HG02840 (cell line): ENCODE measurements around the gene FOXN4.

Source experiments
- ATAC-seq: cut with Tn5 transposase; IDR thresholded peaks from one replicate; pipeline ENCODE4 v1.9.1; 2021; ENCODE audit warnings: mild to moderate bottlenecking, moderate library complexity, moderate number of reproducible peaks; ENCODE audit not compliant: unreplicated experiment, low FRiP score

Gene FOXN4

DNA sequence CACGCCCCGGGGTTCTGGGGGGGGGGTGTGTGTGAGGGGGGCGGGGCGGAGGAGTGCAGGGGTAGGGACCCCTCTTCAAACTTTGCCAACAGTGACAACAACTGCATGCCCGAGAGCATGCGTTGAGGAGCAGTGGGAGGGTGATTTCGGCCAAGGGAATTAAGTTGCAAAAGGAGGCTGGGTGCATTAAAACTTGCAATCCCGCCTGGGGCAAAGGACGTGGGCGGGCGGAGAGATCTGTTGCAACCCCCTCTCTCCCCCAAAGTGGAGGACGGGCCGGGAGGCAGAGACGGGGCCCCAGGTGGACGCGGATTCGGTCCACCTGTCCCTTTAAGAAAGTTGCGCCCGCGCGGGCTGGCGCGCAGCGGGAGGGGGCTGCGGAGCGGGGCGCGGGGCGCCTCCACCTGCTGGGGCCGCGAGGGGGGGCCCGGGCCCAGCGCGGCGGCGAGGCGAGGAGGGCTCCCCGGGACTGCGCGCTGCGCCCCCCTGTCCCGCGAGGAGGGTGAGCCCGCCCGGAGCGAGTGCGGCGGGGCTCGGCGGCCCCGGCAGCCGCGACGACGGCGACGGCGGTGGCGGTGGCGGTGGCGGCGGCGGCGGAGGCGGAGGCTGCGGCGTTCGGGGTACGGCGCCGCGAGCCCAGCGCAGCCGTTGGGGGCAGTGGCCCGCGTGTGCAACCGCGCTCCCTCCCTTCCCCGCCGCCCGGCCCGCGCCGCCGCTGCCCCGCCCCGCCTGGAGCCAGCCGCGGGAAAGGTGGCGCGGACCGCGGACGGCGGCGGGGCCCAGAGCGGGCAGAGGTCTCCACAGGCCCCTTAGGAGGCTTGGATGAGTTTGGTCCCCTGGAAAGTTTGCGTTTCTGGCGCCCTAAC is 530 bp upstream of the FOXN4 start:
- no peak for ATAC-seq

DNA sequence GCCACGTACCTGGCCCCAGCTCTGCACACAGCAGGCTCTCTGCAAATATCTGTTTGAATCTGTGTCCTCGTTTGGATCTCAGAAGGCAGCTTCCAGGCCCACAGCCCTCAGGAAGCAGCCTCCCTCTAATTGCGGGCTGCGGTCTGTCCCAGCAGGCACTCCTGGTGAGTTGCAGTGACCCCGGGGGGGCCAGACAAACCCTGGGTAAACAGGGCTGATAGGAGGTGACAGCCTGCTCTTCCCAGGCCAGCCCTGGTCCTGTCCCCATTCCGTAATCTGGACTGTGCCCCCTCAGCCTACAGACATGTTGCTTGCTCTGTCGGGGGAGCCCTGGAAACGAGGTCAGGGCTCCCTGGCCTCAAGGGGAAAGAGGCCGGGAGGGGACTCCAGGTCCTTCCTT is 2.0 kb downstream of the FOXN4 start:
- no peak for ATAC-seq

DNA sequence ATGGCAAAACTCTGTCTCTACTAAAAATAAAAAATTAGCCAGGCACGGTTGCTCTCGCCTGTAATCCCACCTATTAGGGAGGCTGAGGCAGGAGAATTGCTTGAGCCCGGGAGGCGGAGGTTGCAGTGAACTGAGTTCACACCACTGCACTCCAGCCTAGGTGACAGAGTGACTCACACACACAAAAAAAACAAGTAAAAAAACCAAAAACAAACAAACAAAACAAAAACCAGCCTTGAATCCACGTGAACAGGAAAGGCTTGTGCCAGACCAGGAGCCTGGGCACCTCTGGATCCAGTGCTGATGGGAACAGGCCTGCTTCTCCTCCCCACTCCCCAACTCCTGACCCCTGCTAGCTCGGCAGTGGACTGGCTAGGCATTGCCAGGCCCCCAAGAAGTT is 3.5 kb downstream of the FOXN4 start:
- no peak for ATAC-seq

DNA sequence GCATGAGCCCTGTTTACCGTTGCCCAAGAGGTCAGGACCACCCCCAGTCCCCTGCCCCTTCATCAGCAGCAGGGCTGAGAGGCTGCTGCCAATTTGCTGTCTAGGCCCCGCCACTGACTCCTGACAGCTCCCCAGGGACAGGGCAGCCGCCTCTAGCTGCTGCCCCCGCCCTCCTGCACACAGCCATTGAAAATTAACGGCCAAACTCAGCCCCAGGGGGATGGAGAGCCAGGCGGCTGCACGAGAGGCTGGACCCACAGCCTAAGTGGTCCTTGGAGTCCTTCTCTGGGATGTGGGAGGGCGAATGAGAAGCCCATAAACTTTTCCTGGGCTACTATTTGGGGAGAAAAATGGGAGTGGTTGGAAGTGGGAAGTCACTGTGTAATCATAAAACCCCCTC is 4.6 kb downstream of the FOXN4 start:
- no peak for ATAC-seq

DNA sequence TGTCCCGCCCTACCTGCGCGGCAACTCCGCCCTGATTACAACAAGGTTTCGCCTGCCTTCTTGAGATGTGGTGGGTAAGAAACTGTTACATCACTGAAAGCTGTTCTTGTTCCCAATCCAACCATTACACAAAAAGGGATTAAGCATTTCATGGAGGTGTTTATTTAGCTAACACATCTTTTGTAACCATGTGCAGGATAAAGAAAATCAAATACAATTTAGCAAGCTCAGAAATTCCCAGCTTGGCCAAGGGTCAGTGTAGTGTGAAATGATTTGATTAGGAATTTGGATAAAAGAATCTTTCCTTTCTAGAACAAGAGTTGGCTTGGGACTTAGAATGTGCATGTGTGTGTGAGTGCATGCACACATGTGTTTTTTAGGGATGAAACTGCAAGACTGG is 6.3 kb downstream of the FOXN4 start:
- ATAC-seq: no peak

DNA sequence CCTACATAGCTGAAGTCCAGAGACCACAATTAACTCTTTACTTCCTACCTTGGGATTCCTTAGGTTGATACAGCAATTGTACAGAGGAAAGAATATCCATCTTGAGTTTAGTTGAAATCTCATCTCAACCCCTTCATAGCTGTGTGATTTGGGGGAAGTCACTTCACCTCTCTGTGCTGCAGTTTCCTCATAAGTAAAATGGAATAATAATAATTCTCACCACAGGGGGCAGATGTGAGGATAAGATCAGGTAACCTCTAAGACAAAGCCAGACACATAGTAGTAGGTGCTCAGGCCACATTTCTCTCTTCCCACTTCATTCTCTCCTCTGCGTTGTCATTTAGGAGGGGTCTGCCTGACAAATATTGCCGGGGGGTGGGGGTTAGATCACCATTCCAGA is 6.7 kb downstream of the FOXN4 start:
- ATAC-seq: no peak

DNA sequence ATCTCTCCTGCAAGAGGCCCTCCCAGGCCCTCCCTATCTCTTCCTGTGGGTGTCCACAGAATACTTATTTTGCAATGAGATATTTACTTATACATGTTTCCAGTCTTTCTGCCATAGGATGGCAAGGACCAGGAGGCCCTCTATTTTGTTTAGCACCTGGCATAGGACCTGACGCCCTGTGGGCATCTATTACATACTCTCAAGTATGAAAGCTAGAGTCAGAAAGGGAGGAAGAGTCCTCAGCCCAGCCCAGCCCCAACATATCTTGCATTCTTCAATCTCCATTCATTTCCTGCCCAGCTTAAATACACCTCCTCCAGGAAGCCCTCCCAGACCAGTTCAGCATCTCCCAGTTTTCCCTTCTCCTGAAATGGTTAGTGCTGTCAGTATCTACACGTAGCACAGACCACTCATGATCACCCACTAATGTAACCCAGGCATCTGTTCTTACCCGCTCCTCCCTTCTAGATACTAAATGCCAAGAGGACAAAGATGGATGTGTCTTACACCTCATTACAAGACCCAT is 7.4 kb downstream of the FOXN4 start:
- no peak for ATAC-seq

DNA sequence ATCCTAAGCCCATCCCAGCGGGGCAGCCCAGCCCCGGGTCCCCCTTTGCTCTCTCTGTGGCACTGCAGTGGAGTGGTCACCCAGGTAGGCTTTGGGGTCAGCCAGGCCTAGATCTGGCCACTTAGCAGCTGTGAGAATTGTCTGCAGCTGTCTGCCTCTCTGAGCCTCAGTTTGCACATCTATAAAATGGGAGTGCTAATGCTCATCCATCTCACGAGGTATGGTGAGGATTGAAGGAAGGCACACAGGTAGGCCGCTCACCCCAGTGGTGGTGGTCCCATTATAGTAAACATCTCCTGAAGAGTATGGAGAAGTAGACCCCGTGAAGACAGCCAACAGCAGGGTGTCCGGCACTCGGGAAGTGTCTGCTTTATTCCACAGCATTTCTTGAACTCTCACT is 9.2 kb downstream of the FOXN4 start:
- ATAC-seq: no peak

DNA sequence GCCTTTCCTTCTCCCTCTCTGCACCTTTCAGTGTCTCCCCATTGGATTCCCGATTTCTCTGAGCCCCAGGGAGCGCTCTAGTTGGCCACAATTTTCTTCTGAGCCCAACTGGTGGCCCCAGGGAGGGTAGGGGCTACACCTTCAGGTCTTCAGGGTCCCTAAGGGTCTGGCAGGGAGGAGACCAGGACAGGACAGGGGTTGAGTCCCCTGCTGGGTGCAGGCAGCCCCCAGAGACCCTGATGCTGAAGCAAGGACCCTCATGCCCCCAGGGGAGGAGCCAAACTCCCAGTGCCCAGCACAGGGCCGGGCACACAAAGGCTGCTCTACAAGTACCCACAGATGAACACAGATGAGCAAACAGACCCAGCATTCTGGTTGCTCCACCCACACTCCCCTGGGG is 12.7 kb downstream of the FOXN4 start:
- ATAC-seq: no peak

DNA sequence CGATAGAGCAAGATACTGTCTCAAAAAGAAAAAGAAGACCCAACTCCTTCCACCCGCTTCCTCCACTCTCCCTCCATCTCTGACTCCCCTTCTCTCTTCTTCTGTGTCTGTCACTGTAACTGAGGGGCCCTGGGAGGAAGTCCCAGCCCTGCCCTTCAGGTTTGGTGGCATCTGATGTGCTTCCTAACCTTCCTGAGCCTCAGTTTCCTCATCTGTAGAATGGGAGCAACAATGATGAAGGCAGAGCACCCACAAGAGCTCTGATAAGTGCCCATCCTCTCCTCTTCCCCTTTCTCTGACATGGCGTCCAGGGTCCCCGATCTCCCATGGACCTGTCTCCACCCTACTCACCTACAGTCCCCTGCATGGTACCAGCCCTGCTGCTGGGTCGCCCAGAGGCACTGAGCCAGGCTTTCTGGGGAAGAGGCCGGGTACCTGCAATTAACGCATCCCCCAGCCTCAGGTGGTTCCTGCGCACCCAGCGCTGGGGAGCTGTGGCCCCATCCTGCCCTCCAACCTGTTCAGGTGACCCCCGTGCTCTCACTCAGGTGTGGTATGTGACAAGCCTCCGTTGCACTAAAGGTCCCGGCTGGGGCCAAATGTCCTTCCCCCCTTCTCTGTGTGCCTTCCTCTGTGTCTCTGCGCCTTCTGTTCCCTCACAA is 13.2 kb downstream of the FOXN4 start:
- no peak for ATAC-seq

DNA sequence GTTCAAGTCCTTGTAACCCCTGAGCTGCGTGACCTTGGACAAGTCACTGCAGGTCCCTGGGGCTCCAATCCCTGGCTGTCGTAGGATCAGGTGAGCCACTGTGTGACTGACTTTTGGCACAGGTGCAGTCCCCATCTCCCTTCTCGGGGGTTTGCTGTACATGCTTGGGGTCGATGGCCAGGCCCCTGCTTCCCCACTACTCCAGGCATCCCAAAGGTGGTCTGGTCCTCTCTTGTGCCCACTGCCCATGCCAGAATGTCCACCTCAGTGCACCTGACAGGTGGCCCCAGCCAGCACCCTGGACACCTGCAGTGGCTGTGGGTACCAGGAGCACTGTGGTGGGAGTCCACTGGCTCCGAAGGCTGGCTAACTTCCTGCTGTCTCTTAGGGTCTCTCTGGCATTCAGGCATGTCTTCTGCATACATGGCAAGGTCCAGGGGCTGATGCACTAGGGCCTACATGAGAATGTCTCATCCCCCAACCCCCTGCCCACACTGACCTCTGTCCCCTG is 14.7 kb downstream of the FOXN4 start:
- ATAC-seq: no peak

DNA sequence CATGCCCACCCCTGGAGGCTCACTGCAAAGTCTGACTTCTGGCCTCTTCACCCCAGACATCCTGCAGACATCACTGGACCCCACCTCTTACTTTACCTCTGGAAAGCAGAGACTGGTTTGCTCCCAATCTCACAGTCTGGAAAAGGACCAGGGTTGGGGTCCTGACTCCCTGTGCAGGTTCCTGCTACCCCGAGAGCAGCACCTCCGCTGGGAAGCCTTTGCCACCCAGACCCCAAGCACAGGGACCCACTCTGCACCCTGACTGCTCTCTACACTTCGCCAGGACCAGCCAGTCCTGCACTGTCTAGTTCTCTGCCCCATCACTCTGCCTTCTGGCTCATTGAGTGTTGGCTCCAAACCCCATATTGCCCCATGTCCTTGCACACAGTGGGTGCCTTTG is 16.0 kb downstream of the FOXN4 start:
- no peak for ATAC-seq

DNA sequence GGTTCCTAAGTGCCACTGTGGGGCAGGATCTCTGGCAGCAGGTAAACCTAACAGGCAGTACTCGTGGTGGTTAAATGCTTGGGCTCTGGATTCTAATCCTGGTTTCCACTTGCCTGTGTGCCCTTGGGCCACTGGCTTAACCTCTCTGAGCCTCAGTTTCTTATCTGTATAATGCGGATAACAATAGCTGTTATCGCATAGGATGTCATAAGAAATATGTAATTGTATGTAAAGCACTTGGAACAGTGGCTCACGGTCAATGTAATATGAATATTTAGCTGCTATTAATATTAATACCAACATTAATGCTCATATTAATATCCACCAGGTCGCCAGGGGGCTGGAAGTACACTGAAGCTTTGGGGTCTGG is 16.8 kb downstream of the FOXN4 start:
- no peak for ATAC-seq

DNA sequence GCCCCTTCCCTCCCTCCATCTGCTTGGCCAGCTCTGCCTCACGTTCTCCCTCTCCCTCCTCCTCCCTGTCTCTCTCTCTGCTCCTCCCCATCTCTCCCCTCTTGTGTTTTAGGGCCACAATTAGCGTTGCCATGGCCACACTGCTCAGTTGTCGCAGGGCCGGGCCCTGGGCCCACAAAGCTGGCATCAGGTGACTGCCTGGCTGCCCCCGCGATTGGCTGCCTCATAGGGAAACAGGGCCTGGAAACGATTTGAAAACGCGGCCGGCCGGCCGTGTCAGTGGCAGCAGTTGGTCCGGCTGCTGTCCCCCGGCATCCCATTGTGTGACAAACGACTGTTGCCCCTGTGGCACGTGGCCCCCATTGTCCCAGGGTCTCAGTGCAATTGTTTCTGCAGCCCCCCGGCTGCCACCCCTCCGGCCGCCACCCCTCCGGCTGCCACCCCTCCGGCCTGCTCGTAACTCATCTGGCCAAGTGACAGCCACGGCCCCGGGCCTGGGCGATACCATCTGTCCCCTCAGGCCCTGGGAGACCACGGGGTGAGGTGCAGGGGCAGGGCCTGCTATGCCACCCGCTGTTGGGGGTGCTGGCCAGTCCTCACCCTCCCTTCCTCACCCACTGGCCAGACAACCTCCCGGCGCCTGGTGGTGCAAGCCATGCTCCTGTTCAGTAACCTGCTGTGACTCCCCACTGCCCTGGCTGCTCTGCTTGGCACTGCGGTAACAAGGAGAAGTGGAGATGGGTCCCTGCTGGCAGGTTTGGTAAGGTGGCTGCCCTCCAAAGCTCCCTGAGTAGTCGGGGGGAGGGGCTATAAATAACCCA is 17.4 kb downstream of the FOXN4 start:
- no peak for ATAC-seq

DNA sequence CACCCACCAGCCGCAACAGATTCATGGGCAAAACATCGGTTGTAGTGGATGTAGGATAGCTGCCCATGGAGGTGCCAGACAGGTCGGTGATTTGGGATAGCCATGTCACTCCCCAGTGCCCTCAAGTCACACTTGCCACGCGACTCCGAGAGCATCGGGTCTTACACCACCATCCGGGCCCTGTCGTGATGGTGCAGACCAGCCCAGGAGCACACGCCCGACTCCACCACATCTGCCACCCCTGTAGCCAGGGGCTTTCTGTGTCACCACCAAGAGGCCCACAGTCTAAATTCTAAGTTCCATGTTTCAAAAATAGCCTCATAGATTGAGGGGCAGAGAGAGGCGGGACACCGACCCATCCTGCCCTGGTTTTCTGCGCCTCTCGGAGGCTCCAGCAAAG is 18.0 kb downstream of the FOXN4 start:
- no peak for ATAC-seq

DNA sequence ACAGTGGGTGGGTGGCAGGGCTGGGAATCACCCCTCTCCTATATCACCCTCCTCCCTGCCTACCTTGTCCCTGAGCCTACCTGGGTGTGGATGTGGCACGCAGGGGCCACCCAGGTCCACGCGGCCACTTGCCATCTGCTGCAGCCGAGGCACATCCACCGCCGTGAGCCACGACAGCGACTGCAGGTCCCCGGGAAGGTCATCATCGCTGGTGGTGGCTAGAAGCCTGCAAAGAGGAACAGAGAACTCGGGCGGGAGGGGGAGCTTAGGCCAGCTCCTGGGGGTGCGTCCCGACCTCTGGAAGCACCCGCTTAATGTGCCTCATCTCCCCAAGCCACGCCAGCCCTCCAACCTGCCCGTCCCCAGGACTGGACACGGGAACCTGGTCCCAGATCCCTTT is 19.0 kb downstream of the FOXN4 start:
- ATAC-seq: no peak

DNA sequence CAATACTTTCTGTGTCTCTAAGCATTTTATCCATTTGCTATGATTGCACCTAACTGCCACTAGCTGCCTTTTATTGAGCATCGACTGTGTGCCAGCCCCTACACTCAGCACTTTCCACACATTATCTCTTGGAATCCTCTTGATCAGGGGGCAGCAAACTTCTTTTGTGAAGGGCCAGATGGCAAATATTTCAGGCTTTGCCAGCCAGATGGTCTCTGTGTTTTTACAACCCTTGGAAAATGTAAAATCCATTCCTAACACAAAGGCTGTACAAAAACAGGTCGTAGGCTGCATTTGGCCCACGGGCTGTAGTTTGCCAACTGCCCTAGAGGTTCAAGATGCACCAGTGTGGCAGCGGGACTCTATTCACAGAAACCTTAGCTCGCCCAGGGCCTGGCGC is 19.5 kb downstream of the FOXN4 start:
- no peak for ATAC-seq

DNA sequence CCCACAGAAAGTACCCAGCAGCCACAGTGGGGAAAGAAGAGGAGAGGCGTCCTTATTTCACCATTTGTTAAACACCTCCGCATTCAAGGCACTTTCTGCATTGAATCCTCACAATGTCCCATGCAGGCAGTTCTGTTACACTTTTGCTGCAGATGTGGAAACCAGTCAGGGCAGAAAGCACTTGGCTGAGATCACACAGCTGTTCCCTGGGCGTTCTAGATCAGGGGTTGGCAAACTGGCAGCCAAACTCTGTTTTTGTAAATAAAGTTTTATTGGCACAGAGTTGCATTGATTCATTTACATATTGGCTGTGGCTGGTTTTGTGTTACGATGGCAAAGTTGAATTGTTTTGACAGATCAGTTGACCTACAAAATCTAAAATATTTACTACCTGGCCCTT is 20.1 kb downstream of the FOXN4 start:
- ATAC-seq: no peak

DNA sequence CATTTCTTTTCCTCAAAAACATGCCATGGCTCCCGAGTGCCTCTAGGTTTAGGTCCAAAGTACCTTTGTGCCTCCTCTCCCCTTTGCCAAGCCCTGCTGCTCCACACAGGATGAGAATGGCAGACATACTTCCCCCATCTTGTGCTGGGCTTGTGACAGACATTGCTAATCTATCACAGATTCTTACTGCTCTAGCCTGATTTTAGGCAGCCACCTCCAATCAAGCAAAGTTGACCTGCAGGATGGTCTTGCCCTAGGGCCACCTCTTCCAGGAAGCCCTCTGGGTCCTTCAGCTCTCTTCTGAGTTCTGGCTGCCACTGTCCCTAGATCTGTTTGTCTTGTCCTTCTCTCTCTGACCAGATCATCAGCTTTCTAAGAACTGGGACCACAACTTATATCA is 20.5 kb downstream of the FOXN4 start:
- no peak for ATAC-seq

DNA sequence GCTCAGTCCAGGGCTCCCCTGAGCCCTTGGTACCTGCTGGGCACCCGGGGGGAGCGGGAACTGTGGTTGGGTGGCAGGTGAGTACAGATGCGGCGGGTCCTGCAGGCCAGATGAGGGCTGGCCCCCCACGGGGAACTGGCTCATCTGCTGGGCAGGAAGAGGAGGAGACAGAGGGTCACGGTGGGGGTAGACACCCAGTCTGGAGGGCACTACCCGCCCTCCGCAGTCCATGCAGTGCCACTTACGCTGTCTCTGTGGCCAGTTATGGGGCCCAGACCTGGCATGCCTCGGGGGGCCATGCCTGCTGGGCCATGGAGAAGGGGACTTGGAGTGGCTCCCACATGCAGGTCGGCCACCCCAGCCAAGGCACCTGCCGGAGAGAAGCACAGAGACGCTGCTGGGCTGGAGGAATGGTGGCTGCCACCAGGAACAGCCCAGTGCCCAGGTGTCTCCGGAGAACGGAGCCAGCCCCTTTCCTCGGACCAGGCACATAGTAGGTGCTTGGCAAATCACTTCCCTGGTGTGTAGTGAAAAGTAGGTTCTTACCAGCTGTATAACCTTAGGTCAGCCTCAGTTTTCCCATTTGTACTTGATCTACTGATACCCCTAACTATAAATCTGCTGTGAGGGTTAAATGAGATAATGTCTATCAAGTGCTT is 21.1 kb downstream of the FOXN4 start:
- no peak for ATAC-seq
